ENCODE results near the gene MCTP2. TPM values are rescaled to one million over a fixed set of nuclear protein-coding genes. Genes with fewer than 3 reads are reported as not detected.

Gene MCTP2
- total RNA-seq, 1 experiment from 2014 or later, result 1.3 TPM

GRCh38 chr15:94306700-94307650 lies 75.6 kb downstream of the MCTP2 start:
- Histone ChIP-seq H3K14ac (ENCODE audit: insufficient read depth, low read length) (no peak overlapping the region), H3K27me3 (ENCODE audit: insufficient read depth, low read length) (no peaks in the 10 kb centered on the region), H2AFZ (ENCODE audit: low read length) (no peak overlapping the region), H3K23me2 (ENCODE audit: insufficient read length, low read depth, low read length, poor library complexity, severe bottlenecking) (no peaks in the 10 kb centered on the region), H3K27ac (ENCODE audit: insufficient read length, low read depth, low read length) (no peak overlapping the region), H3K9ac (ENCODE audit: extremely low read depth, insufficient read length, low read length) (no peak overlapping the region), H3K18ac (ENCODE audit: insufficient read length, low read depth, low read length) (no peak overlapping the region), H3K4ac (ENCODE audit: low read depth, low read length) (no peak overlapping the region), H3K79me2 (ENCODE audit: insufficient read depth, low read length) (no peaks in the 10 kb centered on the region), H3K9me3 (ENCODE audit: control insufficient read depth, low read depth, low read length) (no peaks in the 10 kb centered on the region), H4K91ac (ENCODE audit: insufficient read length, low read depth, low read length) (no peak overlapping the region), H4K20me1 (ENCODE audit: control insufficient read depth, insufficient read depth, insufficient read length) (no peaks in the 10 kb centered on the region), H2AK5ac (ENCODE audit: insufficient read length, low read length) (no peak overlapping the region), H3K4me2 (ENCODE audit: insufficient read depth, insufficient read length, low read length) (no peak overlapping the region), H3T11ph (ENCODE audit: low read length) (no peak overlapping the region), H4K8ac (replicated peaks; ENCODE audit: insufficient read length, low read depth, low read length) (no peak overlapping the region), H4K5ac (ENCODE audit: insufficient read length, low read depth, low read length) (no peak overlapping the region), H3K4me1 (ENCODE audit: insufficient read depth, low read length) (no peaks in the 10 kb centered on the region), H2BK5ac (ENCODE audit: insufficient read length, low read length) (no peak overlapping the region), H2BK15ac (ENCODE audit: low read depth, low read length) (no peak overlapping the region), H2BK120ac (ENCODE audit: low read depth, low read length, poor library complexity, severe bottlenecking) (no peak overlapping the region), H3K79me1 (ENCODE audit: insufficient read depth, low read depth, low read length, poor library complexity, severe bottlenecking) (no peaks in the 10 kb centered on the region), H2BK20ac (ENCODE audit: low read depth, low read length, poor library complexity, severe bottlenecking) (no peak overlapping the region), H3K56ac (ENCODE audit: insufficient read length, low read depth, low read length) (no peak overlapping the region), H2BK12ac (ENCODE audit: insufficient read length, low read depth, low read length) (no peak overlapping the region), H3K23ac (ENCODE audit: insufficient read length, low read depth, low read length) (no peak overlapping the region)
- WGBS (ENCODE audit: extremely low coverage, insufficient read length, low lambda C conversion rate), result no CpG with 5 or more reads among the region's 13 CpGs
- TF ChIP-seq CTCF (conservative IDR thresholded peaks at IDR 0.05), result no peak
- Mint-ChIP-seq H3K27ac (no peak overlapping the region; a peak in 1 of 7 replicates), H3K27me3 (ENCODE audit: low read depth) (no peaks in the 10 kb centered on the region), H3K4me1 (no peaks in the 10 kb centered on the region), H3K4me3 (no peak overlapping the region), H3K9me3 (peaks cover 5 to 7% of the 10 kb centered on the region in 2 experiments), H3K36me3 (ENCODE audit: insufficient read depth in 1 of 3, low read depth in 3 of 3) (peaks cover 0 to 9% (median 4%) of the 10 kb centered on the region in 3 experiments; a peak in 5 of 7 replicates)
- no peak for DNase-seq

Data from H9 (cell line).